Fibroblast of the aortic adventitia (primary cell): Measurements from ENCODE around the gene RASSF5. TPM values are rescaled to one million over a fixed set of nuclear protein-coding genes. Genes with fewer than 3 reads are reported as not detected.
"Not testable (repeated sequence)": the region's sequence is repeated elsewhere in the genome, so short reads cannot be mapped to it uniquely, and the experiment has no call there.

Source experiments
- DNase-seq: peaks from one replicate; pipeline ENCODE4 v3.0.0-alpha.2; 2010; ENCODE audit warnings: low read depth
- H3K4me3 ChIP-seq: 2 replicates; pipeline ENCODE4 v1.5.1; 2011; ENCODE audit warnings: low read depth, mild to moderate bottlenecking, control low read depth, low read length, moderate library complexity
- CTCF ChIP-seq: IDR thresholded peaks from 2 replicates; pipeline ENCODE4 v1.5.1; 2011; ENCODE audit warnings: mild to moderate bottlenecking, low read length, control low read depth, inconsistent platforms; ENCODE audit not compliant: insufficient read depth
- total RNA-seq: library from RNA; depleted of rRNA; stranded (reverse); fragments of >200 nt; gene quantifications from 2 replicates; pipeline ENCODE4 v1.2.3, GENCODE V29; 2012; ENCODE audit warnings: low replicate concordance

The RASSF5 gene
- total RNA-seq, 1 donor, result 4.1 TPM

DNA sequence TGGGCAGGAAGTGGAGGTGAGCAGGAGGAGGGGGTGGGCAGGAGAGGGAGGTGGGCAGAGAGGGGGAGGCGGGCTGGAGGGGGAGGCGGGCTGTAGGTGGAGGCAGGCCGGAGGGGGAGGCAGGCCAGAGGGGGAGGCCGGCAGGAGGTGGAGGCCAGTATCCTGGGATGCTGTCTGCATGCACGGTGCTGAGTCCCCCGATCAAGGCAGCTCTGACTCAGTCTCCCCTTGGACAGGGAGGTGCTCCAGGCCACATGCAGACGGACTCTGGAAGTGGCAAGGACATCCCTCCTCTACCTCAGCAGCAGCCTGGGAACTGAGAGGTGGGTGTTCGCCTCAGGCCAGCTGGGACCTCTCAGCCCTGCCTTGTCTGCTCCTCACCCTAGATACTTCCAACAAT lies 27.1 kb upstream of the RASSF5 start:
- DNase-seq, result no peak

DNA sequence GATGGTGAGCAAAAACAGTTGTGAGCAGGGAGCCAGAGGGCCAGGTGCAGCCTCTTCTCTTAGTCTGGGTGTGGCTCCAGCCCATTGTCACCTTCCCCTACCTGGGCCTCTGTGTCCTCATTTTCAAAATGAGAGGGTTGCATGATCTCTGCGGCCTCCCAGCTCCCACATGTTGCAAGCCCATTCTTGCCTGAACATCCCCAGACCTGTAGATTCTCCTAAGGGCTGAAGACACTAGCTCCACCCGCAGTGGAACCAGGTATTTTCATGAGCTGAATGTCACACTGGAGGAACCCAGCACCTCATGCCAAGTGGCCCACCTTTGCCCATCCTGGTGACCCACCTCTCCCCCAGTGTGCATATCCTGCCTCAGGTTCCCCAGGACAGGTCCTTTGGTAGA lies 24.7 kb upstream of the RASSF5 start:
- no peak overlapping the region for H3K4me3 ChIP-seq
- no peak for DNase-seq
- no peak for TF ChIP-seq CTCF

More for the DNA sequence above, 27.1 kb upstream of the RASSF5 start:
- TF ChIP-seq CTCF, result no peak
- H3K4me3 ChIP-seq, result no peak overlapping the region

GRCh38 chr1:206483864-206484263 lies 23.5 kb upstream of the RASSF5 start:
- not testable (repeated sequence) for DNase-seq, H3K4me3 ChIP-seq

- no peak overlapping the region for H3K4me3 ChIP-seq
- TF ChIP-seq CTCF, result no peak
- no peak for DNase-seq
Observed at GRCh38 chr1:206484901-206485300, 22.4 kb upstream of the RASSF5 start.

DNA sequence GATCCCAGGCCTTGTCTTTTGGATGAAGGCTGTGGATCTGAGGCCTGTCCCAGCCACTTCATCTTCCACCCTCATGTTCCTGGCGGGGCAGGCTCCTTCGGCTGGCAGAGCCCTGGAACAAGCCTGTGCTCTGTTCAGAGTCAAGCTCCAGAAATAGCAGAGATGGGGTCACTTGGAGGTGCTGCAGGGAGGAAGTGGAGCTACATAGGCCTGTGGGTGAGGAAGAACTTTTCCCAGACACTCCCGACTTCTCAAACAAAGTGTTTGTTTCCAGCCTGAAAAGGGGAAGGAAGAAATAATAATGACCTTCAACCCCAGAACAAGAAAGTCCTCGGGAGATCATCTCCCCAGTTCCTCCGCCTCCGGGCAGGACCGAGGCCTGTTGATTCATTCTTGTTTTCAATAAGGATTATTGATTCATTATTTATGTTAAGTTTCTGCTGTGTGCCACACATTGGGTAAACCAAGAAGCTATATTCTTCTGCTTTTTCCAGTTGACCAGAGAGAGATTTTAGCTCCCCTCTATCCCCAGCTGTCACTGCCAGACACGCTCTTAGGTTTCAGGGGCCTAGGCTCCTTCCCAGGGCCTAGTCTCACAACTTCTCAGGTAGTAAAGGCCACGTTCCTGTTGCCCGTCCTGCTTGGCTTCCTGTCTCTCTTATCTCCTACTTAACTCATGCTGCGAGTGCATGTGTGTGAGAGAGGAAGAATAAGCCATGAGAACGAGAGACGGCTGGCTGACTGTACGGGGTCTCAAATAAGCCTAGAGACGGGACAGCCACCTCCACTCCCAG lies 20.1 kb upstream of the RASSF5 start:
- TF ChIP-seq CTCF, result no peak
- H3K4me3 ChIP-seq, result no peak overlapping the region
- no peak for DNase-seq

- H3K4me3 ChIP-seq, result no peak overlapping the region
- no peak for DNase-seq
- TF ChIP-seq CTCF, result no peak
Observed at GRCh38 chr1:206487970-206488369, 19.4 kb upstream of the RASSF5 start.

GRCh38 chr1:206488466-206488865 lies 18.9 kb upstream of the RASSF5 start:
- no peak for TF ChIP-seq CTCF
- no peak for DNase-seq
- H3K4me3 ChIP-seq, result no peak overlapping the region
